Activated CD4-positive, alpha-beta T cell treated with anti-CD3 and anti-CD28 coated beads, Interleukin-2, amount 10 ng/mL, durations not matched to agents 7 days and 5 days (primary cell): ENCODE results near the gene PPIF. TPM values are rescaled to one million over a fixed set of nuclear protein-coding genes. Genes with fewer than 3 reads are reported as not detected.

Source experiments
- CTCF ChIA-PET: fragments of 350-600 bp; sonication (Branson Sonifier 250); formaldehyde crosslinking; loops from one replicate; lab custom pipeline; 2021; ENCODE audit warnings: antibody characterized with exemption; lab: Charles Lee
- POLR2A ChIA-PET: fragments of 350-600 bp; sonication (Branson Sonifier 250); formaldehyde crosslinking; loops from one replicate; lab custom pipeline; 2021; ENCODE audit warnings: antibody characterized with exemption; lab: Charles Lee
- DNase-seq: peaks from one replicate; pipeline ENCODE4 v3.0.0-alpha.2; 2020
- H3K27ac Mint-ChIP-seq: one replicate; pipeline ENCODE4 v1.8.0; 2021; ENCODE audit warnings: mild to moderate bottlenecking, moderate library complexity, mixed read lengths
- H3K27me3 Mint-ChIP-seq: one replicate; pipeline ENCODE4 v1.8.0; 2021; ENCODE audit warnings: mixed read lengths
- H3K36me3 Mint-ChIP-seq: one replicate; pipeline ENCODE4 v1.8.0; 2021; ENCODE audit warnings: low read depth, mixed read lengths
- H3K4me1 Mint-ChIP-seq: one replicate; pipeline ENCODE4 v1.8.0; 2021; ENCODE audit warnings: mixed read lengths
- H3K4me3 Mint-ChIP-seq: one replicate; pipeline ENCODE4 v1.8.0; 2021; ENCODE audit warnings: mild to moderate bottlenecking, moderate library complexity, mixed read lengths
- H3K9me3 Mint-ChIP-seq: one replicate; pipeline ENCODE4 v1.8.0; 2021; ENCODE audit warnings: mixed read lengths
- total RNA-seq, 2 experiments: library from RNA; stranded (reverse); gene quantifications; one replicate each; pipeline ENCODE4 v1.2.3, GENCODE V29; 2021

Gene PPIF
- total RNA-seq, 2 experiments from 2014 or later = 53.7 to 56.7 TPM

- Mint-ChIP-seq H3K4me3 (no peak overlapping the region), H3K4me1 (no peaks in the 10 kb centered on the region), H3K36me3 (no peaks in the 10 kb centered on the region), H3K9me3 (no peaks in the 10 kb centered on the region), H3K27ac (no peak overlapping the region), H3K27me3 (no peaks in the 10 kb centered on the region)
- ChIA-PET CTCF (interaction anchor here (0.8 to 1.3 kb wide), 2 partner anchors 8 to 86 kb away, joined by 3 to 6 read pairs; no protein-coding TSS in a partner anchor), POLR2A (no interaction called here)
- DNase-seq = no peak
Observed at GRCh38 chr10:79382491-79382941, 35.2 kb downstream of the PPIF start.

GRCh38 chr10:79383974-79384606 is 36.8 kb downstream of the PPIF start:
- DNase-seq = no peak
- Mint-ChIP-seq H3K27me3 (no peaks in the 10 kb centered on the region), H3K27ac (no peak overlapping the region), H3K9me3 (no peaks in the 10 kb centered on the region), H3K36me3 (no peaks in the 10 kb centered on the region), H3K4me1 (no peaks in the 10 kb centered on the region), H3K4me3 (no peak overlapping the region)
- ChIA-PET POLR2A (no interaction called here), CTCF (no interaction called here)

DNA sequence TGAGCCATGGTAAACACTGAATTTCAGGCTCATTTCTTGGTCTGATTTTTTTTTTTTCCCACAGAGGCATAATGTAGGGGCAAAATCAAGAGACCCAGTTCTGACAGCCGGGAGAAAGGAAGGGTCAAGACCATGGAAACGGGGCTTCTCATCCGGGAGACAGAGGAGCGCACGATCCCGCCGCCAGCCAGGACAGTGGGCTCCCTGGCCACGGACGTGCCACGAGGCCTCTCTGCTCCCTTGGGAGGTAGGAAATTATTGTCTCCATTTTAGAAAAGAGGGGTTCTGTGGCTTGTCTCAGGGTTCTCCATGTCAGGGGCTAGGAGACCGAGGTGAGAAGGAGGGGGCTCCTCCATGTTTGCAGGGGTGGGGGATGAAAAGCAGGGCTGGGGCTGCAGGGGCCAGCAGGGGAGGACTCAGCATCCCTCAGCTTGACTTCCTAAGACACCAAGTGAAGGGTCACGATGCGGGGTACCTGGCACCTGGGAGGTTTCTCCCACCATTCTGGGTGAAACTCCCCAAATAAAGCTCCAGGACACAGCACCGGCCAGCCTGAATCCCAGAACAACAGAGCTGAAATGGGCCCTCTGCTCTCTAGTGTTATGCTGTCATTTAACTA is 37.6 kb downstream of the PPIF start:
- H3K4me3 Mint-ChIP-seq = no peak overlapping the region
- DNase-seq = no peak
- no peaks in the 10 kb centered on the region for H3K9me3 Mint-ChIP-seq
- POLR2A ChIA-PET = no interaction called here
- no peaks in the 10 kb centered on the region for H3K36me3 Mint-ChIP-seq
- H3K27ac Mint-ChIP-seq = no peak overlapping the region
- H3K4me1 Mint-ChIP-seq = no peaks in the 10 kb centered on the region
- H3K27me3 Mint-ChIP-seq = no peaks in the 10 kb centered on the region
- CTCF ChIA-PET = interaction anchor here (0.8 kb wide), 1 partner anchor 10 kb away, joined by 6 read pairs; no protein-coding TSS in a partner anchor

- Mint-ChIP-seq H3K4me1 (no peaks in the 10 kb centered on the region), H3K36me3 (no peaks in the 10 kb centered on the region), H3K9me3 (no peaks in the 10 kb centered on the region), H3K4me3 (no peak overlapping the region), H3K27ac (no peak overlapping the region), H3K27me3 (no peaks in the 10 kb centered on the region)
- CTCF ChIA-PET = interaction anchor here (0.8 kb wide), 1 partner anchor 11 kb away, joined by 6 read pairs; no protein-coding TSS in a partner anchor
- DNase-seq = no peak
- POLR2A ChIA-PET = no interaction called here
Observed at GRCh38 chr10:79385392-79385795, 38.1 kb downstream of the PPIF start.

DNA sequence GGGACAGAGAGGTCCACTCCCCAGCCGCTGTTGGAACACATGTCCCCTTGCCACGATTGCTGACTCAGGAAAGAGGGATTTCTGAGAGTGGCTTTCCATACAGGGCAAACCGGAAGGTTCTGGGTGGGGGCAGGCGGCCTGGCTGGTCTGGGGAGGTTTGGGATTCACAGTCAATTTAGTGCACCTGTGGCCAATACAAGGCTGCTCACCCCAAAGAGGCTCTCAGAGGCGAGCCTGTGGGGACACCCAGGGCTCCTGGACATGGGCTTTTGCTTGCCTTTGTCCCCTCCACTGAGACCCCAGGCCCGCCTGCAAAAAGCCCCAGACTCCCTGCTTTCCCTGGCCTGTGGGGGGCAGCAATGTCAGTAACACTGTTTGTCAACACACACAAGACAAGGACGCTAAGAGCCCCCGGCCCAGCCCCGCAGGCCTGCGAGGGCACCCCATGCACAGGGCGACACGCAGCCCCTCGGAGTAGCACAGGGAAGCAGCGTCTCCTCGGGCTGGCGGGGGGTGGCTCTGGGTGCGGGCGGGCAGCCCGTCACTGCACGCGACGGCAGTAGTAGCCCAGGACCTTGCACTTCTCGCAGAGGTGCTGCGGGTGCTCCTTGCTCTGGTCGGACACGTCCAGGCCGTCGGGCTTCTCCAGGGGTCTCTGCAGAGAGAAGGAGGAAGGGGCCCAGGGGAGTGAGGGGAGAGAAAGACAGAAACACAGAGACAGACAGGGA is 38.7 kb downstream of the PPIF start:
- no peak overlapping the region for H3K27ac Mint-ChIP-seq
- POLR2A ChIA-PET = no interaction called here
- no peaks in the 10 kb centered on the region for H3K4me1 Mint-ChIP-seq
- DNase-seq = no peak
- H3K27me3 Mint-ChIP-seq = no peaks in the 10 kb centered on the region
- no peak overlapping the region for H3K4me3 Mint-ChIP-seq
- CTCF ChIA-PET = no interaction called here
- no peaks in the 10 kb centered on the region for H3K36me3 Mint-ChIP-seq
- H3K9me3 Mint-ChIP-seq = no peaks in the 10 kb centered on the region

DNA sequence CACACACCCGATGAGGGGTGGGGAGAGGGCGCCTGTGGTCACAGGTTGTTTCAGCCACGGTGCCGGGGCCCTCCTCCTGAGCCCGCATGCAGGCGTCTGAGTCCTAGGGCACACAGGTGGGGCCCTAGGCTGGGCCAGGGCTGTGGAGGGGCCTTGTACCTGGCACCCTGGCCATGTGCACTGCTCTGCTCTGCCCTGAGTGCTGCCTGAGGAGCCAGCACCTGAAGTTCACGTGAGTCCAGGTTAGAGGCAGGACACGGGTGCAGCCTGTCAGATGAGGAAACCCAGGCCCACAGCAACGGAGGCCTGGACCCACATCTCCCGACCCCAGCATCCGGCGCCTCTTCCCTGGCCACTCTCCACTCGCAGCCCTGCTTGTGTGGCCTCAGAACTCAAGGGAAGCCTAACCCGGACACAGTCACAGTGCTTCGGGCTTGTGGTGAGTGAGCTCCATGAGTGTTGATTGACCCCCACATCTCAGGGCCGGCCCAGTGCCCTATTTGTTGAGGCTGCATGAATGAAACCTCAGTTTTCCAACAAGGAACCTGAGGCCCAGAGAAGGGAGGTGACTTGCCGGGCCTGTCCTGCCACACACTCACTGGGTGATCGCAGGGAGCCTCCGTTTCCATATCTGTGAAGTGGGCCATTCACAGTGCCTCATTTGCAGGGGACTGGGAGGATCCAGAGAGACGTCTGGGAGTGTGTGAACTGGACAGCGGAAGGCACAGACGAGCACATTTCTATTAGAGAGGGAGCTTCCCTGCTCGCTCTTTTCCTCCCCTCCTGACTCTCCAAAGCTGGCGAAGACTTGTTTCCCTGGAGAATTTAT is 39.6 kb downstream of the PPIF start:
- no peaks in the 10 kb centered on the region for H3K9me3 Mint-ChIP-seq
- no peaks in the 10 kb centered on the region for H3K36me3 Mint-ChIP-seq
- POLR2A ChIA-PET = no interaction called here
- H3K4me1 Mint-ChIP-seq = no peaks in the 10 kb centered on the region
- H3K27ac Mint-ChIP-seq = no peak overlapping the region
- DNase-seq = no peak
- CTCF ChIA-PET = interaction anchor here (0.9 to 1.3 kb wide), 2 partner anchors 12 to 36 kb away, joined by 3 to 4 read pairs; no protein-coding TSS in a partner anchor
- H3K4me3 Mint-ChIP-seq = no peak overlapping the region
- no peaks in the 10 kb centered on the region for H3K27me3 Mint-ChIP-seq

- ChIA-PET CTCF (interaction anchor here (0.9 to 1.6 kb wide), 4 partner anchors 12 to 80 kb away, joined by 3 to 5 read pairs (median 4); no protein-coding TSS in a partner anchor), POLR2A (no interaction called here)
- H3K4me3 Mint-ChIP-seq = no peak overlapping the region
- H3K4me1 Mint-ChIP-seq = no peaks in the 10 kb centered on the region
- no peak overlapping the region for H3K27ac Mint-ChIP-seq
- DNase-seq = no peak
- H3K9me3 Mint-ChIP-seq = no peaks in the 10 kb centered on the region
- H3K36me3 Mint-ChIP-seq = no peaks in the 10 kb centered on the region
- no peaks in the 10 kb centered on the region for H3K27me3 Mint-ChIP-seq
Observed at GRCh38 chr10:79387466-79387973, 40.3 kb downstream of the PPIF start.

DNA sequence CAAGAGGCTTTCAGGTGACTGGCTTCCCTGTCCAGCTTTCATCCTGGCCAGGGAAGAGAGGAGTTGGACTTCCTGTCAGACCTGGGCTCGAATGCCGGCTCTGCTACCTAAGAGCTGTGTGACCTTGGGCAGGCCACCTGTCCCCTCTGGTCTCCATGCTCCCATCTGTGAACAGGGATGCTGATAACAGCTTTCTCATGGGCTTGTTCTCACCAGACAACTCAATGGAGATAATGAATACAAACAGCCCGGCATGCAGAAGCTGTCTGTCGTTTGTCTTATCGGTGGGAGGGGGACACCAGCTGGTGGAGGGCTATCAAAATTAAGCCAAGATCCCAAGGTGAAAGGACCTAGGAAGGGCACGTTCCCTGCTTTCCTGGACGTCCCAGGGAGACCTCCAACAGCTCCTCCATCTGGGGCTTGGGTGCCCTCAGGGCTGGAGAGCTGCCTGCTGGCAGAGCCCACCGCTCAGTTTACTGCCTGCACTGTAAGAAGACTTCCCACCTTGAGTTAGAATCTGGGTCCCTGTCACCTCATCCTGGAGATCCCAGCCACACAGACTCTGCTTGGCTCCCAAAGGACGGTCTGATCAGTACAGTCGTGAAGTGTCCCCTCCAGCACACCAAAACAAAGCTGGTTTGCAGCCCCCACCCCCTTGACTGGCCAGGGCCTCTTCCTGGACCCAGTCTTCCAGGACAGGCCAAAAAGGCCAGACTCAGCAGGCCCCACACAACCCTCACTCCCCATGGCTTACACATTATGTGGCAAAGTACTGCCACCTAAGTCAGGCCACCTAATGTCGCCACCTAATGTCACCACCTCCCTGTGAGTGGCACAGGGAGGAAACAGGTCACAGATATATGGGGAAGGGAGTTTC is 40.9 kb downstream of the PPIF start:
- H3K36me3 Mint-ChIP-seq = no peaks in the 10 kb centered on the region
- no peaks in the 10 kb centered on the region for H3K9me3 Mint-ChIP-seq
- H3K4me1 Mint-ChIP-seq = no peaks in the 10 kb centered on the region
- no peak overlapping the region for H3K4me3 Mint-ChIP-seq
- POLR2A ChIA-PET = no interaction called here
- DNase-seq = no peak
- CTCF ChIA-PET = interaction anchor here (1.0 to 1.6 kb wide), 3 partner anchors 12 to 79 kb away, joined by 3 to 5 read pairs (median 5); no protein-coding TSS in a partner anchor
- H3K27ac Mint-ChIP-seq = no peak overlapping the region
- no peaks in the 10 kb centered on the region for H3K27me3 Mint-ChIP-seq

DNA sequence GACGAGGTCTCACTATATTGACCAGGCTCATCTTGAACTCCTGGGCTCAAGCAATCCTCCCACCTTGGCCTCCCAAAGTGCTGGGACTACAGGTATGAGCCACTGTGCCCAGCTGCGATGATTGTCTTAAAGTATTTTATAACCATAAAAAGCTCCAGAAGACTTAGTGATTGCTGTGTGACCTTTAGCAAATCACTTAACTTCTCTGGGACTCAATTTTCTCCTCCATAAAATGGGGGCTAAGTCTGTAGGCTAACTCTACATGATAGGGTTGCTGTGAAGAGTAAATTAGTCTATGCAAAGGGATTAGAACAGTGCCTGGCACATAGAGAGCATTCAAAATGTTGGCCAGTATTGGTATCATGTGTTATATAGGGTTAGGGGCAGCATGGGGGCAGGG is 42.8 kb downstream of the PPIF start:
- DNase-seq = no peak
- ChIA-PET POLR2A (no interaction called here), CTCF (interaction anchor here (1.5 kb wide), 1 partner anchor 15 kb away, joined by 6 read pairs; no protein-coding TSS in a partner anchor)
- Mint-ChIP-seq H3K27ac (no peak overlapping the region), H3K9me3 (no peaks in the 10 kb centered on the region), H3K4me3 (no peak overlapping the region), H3K27me3 (no peaks in the 10 kb centered on the region), H3K36me3 (no peaks in the 10 kb centered on the region), H3K4me1 (no peaks in the 10 kb centered on the region)

- Mint-ChIP-seq H3K27me3 (no peaks in the 10 kb centered on the region), H3K9me3 (no peaks in the 10 kb centered on the region), H3K36me3 (no peaks in the 10 kb centered on the region), H3K27ac (no peak overlapping the region), H3K4me1 (no peaks in the 10 kb centered on the region), H3K4me3 (no peak overlapping the region)
- ChIA-PET CTCF (interaction anchor here (1.0 to 1.1 kb wide), 2 partner anchors 10 to 44 kb away, joined by 3 to 4 read pairs; no protein-coding TSS in a partner anchor), POLR2A (no interaction called here)
- no peak for DNase-seq
Observed at GRCh38 chr10:79390551-79391229, 43.4 kb downstream of the PPIF start.
